GM23248 (cell line): ENCODE measurements around the gene CTIF. TPM values are rescaled to one million over a fixed set of nuclear protein-coding genes. Genes with fewer than 3 reads are reported as not detected.

Experiments used
- DNase-seq: peaks from one replicate; pipeline ENCODE4 v3.0.0-alpha.2; 2015
- H2AFZ ChIP-seq: fragments of 200-600 bp; sonication (generic); 2 replicates; pipeline ENCODE4 v1.6.1; 2016; ENCODE audit warnings: antibody characterized with exemption
- H3F3A ChIP-seq: fragments of 200-600 bp; sonication (generic); 2 replicates; pipeline ENCODE4 v1.6.1; 2016; ENCODE audit warnings: mild to moderate bottlenecking, antibody characterized with exemption, mixed run types; ENCODE audit not compliant: insufficient read depth
- H3K27ac ChIP-seq: fragments of 200-600 bp; sonication (generic); 2 replicates; pipeline ENCODE4 v1.5.1; 2016; ENCODE audit warnings: mild to moderate bottlenecking
- H3K27me3 ChIP-seq: fragments of 200-600 bp; sonication (generic); replicated peaks from 2 replicates; pipeline ENCODE4 v1.6.1; 2016; ENCODE audit warnings: mild to moderate bottlenecking; ENCODE audit not compliant: insufficient read depth
- H3K36me3 ChIP-seq: fragments of 200-600 bp; sonication (generic); 2 replicates; pipeline ENCODE4 v1.6.1; 2016; ENCODE audit warnings: low read depth, mild to moderate bottlenecking
- H3K4me1 ChIP-seq: fragments of 200-600 bp; sonication (generic); 2 replicates; pipeline ENCODE4 v1.6.1; 2016; ENCODE audit warnings: mild to moderate bottlenecking; ENCODE audit not compliant: insufficient read depth
- H3K4me2 ChIP-seq: fragments of 200-600 bp; sonication (generic); one replicate; pipeline ENCODE4 v1.6.1; 2016; ENCODE audit warnings: mild to moderate bottlenecking; ENCODE audit not compliant: unreplicated experiment
- H3K4me3 ChIP-seq: fragments of 200-600 bp; sonication (generic); 2 replicates; pipeline ENCODE4 v1.5.1; 2016; ENCODE audit warnings: mild to moderate bottlenecking
- H3K79me2 ChIP-seq: fragments of 200-600 bp; sonication (generic); 2 replicates; pipeline ENCODE4 v1.6.1; 2016; ENCODE audit warnings: mild to moderate bottlenecking; ENCODE audit not compliant: insufficient read depth
- H3K9ac ChIP-seq: fragments of 200-600 bp; sonication (generic); 2 replicates; pipeline ENCODE4 v1.6.1; 2016; ENCODE audit warnings: mild to moderate bottlenecking
- H3K9me2 ChIP-seq: fragments of 200-600 bp; sonication (generic); 2 replicates; pipeline ENCODE4 v1.6.1; 2016; ENCODE audit warnings: mixed run types, mild to moderate bottlenecking, moderate library complexity; ENCODE audit not compliant: insufficient read depth
- H3K9me3 ChIP-seq: fragments of 200-600 bp; sonication (generic); one replicate; pipeline ENCODE4 v1.6.1; 2017; ENCODE audit warnings: low read depth
- H4K20me1 ChIP-seq: fragments of 200-600 bp; sonication (generic); 2 replicates; pipeline ENCODE4 v1.6.0; 2016; ENCODE audit not compliant: insufficient read depth
- EZH2 ChIP-seq: fragments of 200-600 bp; sonication (generic); IDR thresholded peaks from 2 replicates; pipeline ENCODE4 v1.6.1; 2018; ENCODE audit warnings: antibody characterized with exemption, mild to moderate bottlenecking; ENCODE audit not compliant: insufficient read depth, poor library complexity, severe bottlenecking
- EZH2phosphoT487 ChIP-seq: fragments of 200-600 bp; sonication (generic); IDR thresholded peaks from 2 replicates; pipeline ENCODE4 v1.6.1; 2018; ENCODE audit warnings: antibody characterized with exemption, moderate library complexity, mild to moderate bottlenecking, low read depth; ENCODE audit not compliant: insufficient read depth
- WGBS, 2 experiments: methylation state at CpG; one replicate each; pipeline ENCODE4 v1.1.6; 2015 to 2017; ENCODE audit warnings: low lambda C conversion rate in 2 of 2, low coverage in 1 of 2; ENCODE audit errors: missing lambda C conversion rate in 2 of 2; 5-methylcytosine and 5-hydroxymethylcytosine counted together
- in situ Hi-C: fragments of 300-500 bp; cut with MboI; formaldehyde crosslinking; loops from 2 replicates; pipeline ENCODE4 v1.15.0; 2020
- polyA plus RNA-seq: library from polyadenylated mRNA; unstranded; fragments of >200 nt; fragmentation: Nextera tagmentation; extraction: Ambion mirVana; gene quantifications from 2 replicates; pipeline ENCODE4 v1.2.1, GENCODE V29; 2016
- total RNA-seq: library from RNA; depleted of rRNA; stranded (reverse); fragments of >200 nt; shearing (Covaris generic); gene quantifications from 2 replicates; pipeline ENCODE4 v1.2.3, GENCODE V29; 2014

The CTIF gene
- total and polyA plus RNA-seq, 2 experiments from 2014 or later = 21.5 to 46.8 TPM

DNA sequence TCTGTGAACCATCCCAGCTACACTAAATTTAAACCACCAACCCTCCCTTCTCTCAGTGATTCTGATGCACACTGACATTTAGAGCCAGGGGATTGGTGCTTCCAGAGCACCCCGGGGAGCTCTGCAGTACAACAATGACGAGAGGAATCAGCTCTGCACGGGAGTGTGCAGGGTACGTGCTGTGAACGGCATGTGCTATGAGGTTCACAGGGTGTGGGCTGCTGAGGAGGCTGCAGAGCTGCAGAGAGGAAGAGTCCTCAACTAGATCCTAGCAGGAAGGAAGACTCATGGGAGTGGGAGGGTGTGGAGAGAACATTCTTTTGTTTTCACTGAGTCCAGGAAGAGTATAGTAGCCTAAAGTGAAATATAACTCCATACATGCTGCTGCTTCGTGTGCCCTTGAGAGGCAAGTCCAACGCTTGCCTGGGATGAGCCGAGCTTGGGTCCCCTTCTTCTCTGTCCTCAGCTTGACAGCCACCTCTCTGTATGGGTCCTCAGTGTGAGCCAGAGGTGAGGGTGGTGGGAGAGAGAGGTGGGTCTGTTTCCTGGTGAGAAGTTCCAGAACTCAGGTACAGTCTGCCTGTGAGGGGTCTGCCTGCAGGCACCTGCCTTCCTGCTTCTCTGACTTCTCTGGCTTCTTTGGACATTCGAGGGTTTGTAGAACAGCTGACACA is 118.8 kb downstream of the CTIF start:
- H4K20me1 ChIP-seq = no peaks in the 10 kb centered on the region; the same call in 1 of the 2 replicates
- no peak overlapping the region for H2AFZ ChIP-seq
- in situ Hi-C loops = no loop called here
- peaks cover 59% of the 10 kb centered on the region for H3K79me2 ChIP-seq
- no peaks in the 10 kb centered on the region for H3K9me2 ChIP-seq
- peak overlapping the region; percentile 28 for H3K4me2 ChIP-seq
- peak; percentile 60 for DNase-seq
- 0 out of 2 replicates have a peak, but pooled peaks cover 12% of the 10 kb centered on the region for H3F3A ChIP-seq
- no peak overlapping the region for H3K4me3 ChIP-seq
- WGBS, 2 experiments = 47% methylated on average over 9 of the region's 9 CpGs
- H3K9me3 ChIP-seq = no peaks in the 10 kb centered on the region
- no peak for TF ChIP-seq EZH2
- TF ChIP-seq EZH2phosphoT487 = no peak
- peaks cover 40% of the 10 kb centered on the region for H3K4me1 ChIP-seq
- no peaks in the 10 kb centered on the region for H3K36me3 ChIP-seq
- H3K27me3 ChIP-seq = no peaks in the 10 kb centered on the region
- H3K9ac ChIP-seq = peak overlapping the region; percentile 27; the same call in 1 of the 2 replicates
- peak overlapping the region; percentile 51 for H3K27ac ChIP-seq

DNA sequence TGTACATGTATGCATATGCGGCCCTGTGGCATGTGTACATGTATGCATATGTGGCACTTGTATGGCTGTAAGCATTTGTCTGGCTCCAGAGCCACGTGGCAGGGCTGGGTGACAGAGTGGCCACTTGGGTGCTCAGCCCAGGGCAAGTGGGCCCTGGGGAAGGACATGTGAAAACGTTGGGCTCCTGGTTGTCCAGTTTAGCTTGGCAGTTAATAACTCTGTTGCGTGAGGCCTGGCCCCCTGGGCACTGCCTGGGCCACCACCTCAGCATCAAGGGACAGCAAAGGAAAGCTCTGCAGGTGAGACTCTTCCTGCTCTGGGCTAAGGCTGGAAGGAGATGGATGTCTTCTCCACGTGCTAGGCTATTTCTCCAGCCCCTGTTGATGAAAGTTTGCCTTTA is 119.9 kb downstream of the CTIF start:
- Histone ChIP-seq H3K36me3 (no peaks in the 10 kb centered on the region), H2AFZ (no peak overlapping the region), H3K9ac (no peak overlapping the region), H3K9me2 (no peaks in the 10 kb centered on the region), H4K20me1 (no peaks in the 10 kb centered on the region; the same call in 1 of the 2 replicates), H3F3A (0 out of 2 replicates have a peak, but pooled peaks cover 16% of the 10 kb centered on the region), H3K4me1 (peaks cover 42% of the 10 kb centered on the region), H3K4me3 (no peak overlapping the region), H3K4me2 (no peak overlapping the region), H3K9me3 (no peaks in the 10 kb centered on the region), H3K27ac (no peak overlapping the region), H3K79me2 (peaks cover 70% of the 10 kb centered on the region), H3K27me3 (no peaks in the 10 kb centered on the region)
- in situ Hi-C loops = no loop called here
- TF ChIP-seq EZH2 (no peak), EZH2phosphoT487 (no peak)
- 74 to 82% methylated on average over 5 of the region's 5 CpGs for WGBS, 2 experiments
- no peak for DNase-seq

DNA sequence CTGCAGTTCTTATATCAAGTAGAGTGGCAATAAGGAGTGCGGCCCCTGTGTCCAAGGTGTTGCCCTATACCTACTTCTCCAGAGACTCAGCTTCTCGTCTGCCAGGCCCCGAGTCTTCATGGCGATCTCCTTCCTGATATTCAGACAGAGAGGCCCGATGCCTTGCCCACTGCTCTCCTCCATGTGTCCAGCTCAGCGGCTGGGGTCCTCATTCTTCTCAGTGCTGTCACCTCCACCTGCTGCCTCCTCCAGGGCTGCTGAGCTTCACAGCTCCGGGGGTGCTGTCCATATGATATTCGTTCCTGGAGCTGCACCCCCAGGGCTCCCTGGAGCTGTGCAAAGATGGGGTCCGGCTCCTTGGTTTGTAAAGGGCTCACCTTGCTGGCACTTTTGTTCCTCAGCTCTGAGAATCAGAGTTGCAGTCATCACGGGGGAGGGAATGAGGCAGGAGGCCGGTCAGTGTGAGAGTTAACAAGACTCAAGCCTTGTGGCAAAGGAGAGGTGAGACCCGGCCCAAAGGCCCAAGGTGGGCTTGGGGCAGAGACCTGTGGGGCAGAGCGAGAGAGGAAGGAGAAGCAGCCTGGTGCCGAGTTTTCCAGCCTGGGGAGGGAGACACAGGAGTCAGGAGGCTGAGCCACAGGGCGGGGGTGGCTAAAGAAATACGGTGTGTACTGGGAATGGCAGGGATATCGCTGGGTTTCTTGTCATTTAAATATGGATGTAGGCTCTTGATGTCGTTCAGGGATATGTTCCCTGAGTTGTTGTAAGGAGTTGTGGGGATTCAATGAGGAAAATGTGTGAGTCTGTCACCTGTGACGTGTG is 120.6 kb downstream of the CTIF start:
- Histone ChIP-seq H3K27me3 (no peaks in the 10 kb centered on the region), H3K79me2 (peaks cover 77% of the 10 kb centered on the region), H2AFZ (no peak overlapping the region), H3F3A (0 out of 2 replicates have a peak, but pooled peaks cover 16% of the 10 kb centered on the region), H3K27ac (no peak overlapping the region), H4K20me1 (no peaks in the 10 kb centered on the region; the same call in 1 of the 2 replicates), H3K4me3 (no peak overlapping the region), H3K36me3 (no peaks in the 10 kb centered on the region), H3K9me2 (no peaks in the 10 kb centered on the region), H3K9ac (no peak overlapping the region), H3K4me1 (peaks cover 42% of the 10 kb centered on the region), H3K9me3 (no peaks in the 10 kb centered on the region), H3K4me2 (no peak overlapping the region)
- 92 to 95% methylated on average over 19 of the region's 19 CpGs for WGBS, 2 experiments
- in situ Hi-C loops = no loop called here
- TF ChIP-seq EZH2phosphoT487 = no peak
- no peak for DNase-seq

DNA sequence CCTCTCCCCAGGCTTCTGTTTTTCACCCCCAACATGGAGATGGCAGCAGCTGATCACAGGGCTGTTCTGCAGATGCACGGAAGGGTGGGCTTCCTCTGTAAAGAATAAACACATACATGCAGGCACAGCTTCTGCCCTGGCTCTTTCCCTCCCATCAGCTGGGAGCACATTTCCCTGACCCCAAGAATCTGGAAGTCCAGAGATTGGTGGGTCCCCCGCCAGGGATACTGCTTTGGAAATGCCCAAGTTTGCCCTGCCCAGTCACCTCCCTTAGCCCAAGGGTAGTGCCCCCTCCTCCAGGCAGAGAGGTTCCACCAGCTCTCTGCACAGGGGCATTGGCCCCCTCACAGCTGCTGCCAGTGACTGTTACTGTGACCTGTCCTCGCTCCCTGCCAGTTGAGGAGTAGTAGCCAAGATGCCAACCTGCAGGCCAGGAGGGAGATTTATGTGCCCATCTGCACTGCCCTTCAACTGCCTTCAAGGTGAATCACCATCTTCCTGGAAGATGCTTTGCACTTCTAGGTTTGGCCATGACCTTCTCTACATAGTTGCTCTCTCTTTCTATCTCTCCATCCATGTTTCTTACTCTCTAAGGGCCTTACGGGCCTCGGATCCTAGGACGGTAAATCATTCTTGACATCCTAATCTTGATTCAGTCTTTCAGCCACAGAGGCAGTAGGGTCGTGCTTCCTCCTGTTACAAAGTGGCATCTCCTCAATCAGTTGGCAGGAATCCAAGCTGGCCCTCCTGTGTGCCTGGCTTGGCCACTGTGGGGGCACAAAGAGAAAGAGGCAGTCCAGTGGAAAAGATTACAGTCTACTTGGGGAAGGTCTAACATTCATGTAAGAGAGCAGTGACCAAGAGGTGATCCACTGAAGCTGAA is 121.8 kb downstream of the CTIF start:
- Histone ChIP-seq H3K4me1 (peaks cover 42% of the 10 kb centered on the region), H3K9ac (no peak overlapping the region), H3K9me3 (no peaks in the 10 kb centered on the region), H3K9me2 (no peaks in the 10 kb centered on the region), H3K4me2 (no peak overlapping the region), H3K27me3 (no peaks in the 10 kb centered on the region), H3K4me3 (no peak overlapping the region), H2AFZ (no peak overlapping the region), H3F3A (0 out of 2 replicates have a peak, but pooled peaks cover 16% of the 10 kb centered on the region), H4K20me1 (no peaks in the 10 kb centered on the region; the same call in 1 of the 2 replicates), H3K36me3 (peaks cover 6% of the 10 kb centered on the region), H3K79me2 (peaks cover 78% of the 10 kb centered on the region), H3K27ac (no peak overlapping the region)
- in situ Hi-C loops = no loop called here
- TF ChIP-seq EZH2 = no peak
- TF ChIP-seq EZH2phosphoT487 = no peak
- DNase-seq = no peak
- WGBS, 2 experiments = 95 to 96% methylated on average over 7 of the region's 7 CpGs
